SK-N-SH treated with all-trans-retinoic acid at 6 μM for 48 hours (cell line): ENCODE data around the gene NPEPL1.

Source experiments
- ATAC-seq: fragments of 200-7000 bp; cut with Tn5 transposase; 3 replicates; pipeline ENCODE4 v1.9.1; 2020; ENCODE audit warnings: mild to moderate bottlenecking, moderate library complexity
- ARNTL ChIP-seq: fragments of 450-650 bp; formaldehyde crosslinking; IDR thresholded peaks from 2 replicates; pipeline ENCODE4 v1.5.0; 2020; ENCODE audit warnings: low read depth, mild to moderate bottlenecking, moderate library complexity, borderline replicate concordance
- CSDC2 ChIP-seq: fragments of 250-450 bp; sonication (Bioruptor Pico); IDR thresholded peaks from 2 replicates; pipeline ENCODE4 v1.5.0; 2020; ENCODE audit warnings: mild to moderate bottlenecking, moderate library complexity
- ESRRG ChIP-seq: fragments of 250-450 bp; sonication (Bioruptor Pico); IDR thresholded peaks from 2 replicates; pipeline ENCODE4 v1.6.1; 2021; ENCODE audit warnings: mild to moderate bottlenecking
- GLIS3 ChIP-seq: fragments of 250-450 bp; sonication (Bioruptor Pico); IDR thresholded peaks from 2 replicates; pipeline ENCODE4 v1.5.0; 2020; ENCODE audit warnings: mild to moderate bottlenecking, moderate library complexity
- ISL1 ChIP-seq: fragments of 250-450 bp; sonication (Bioruptor Pico); IDR thresholded peaks from 2 replicates; pipeline ENCODE4 v2.1.2; 2022; ENCODE audit warnings: mild to moderate bottlenecking, moderate library complexity
- OSR1 ChIP-seq: fragments of 250-450 bp; sonication (Bioruptor Pico); IDR thresholded peaks from 2 replicates; pipeline ENCODE4 v1.8.0; 2022; ENCODE audit warnings: moderate library complexity, mild to moderate bottlenecking, inconsistent platforms
- PPARA ChIP-seq: fragments of 250-450 bp; sonication (Bioruptor Pico); IDR thresholded peaks from 2 replicates; pipeline ENCODE4 v1.5.0; 2020; ENCODE audit warnings: mild to moderate bottlenecking, borderline replicate concordance
- RARB ChIP-seq: fragments of 250-450 bp; sonication (Bioruptor Pico); IDR thresholded peaks from 2 replicates; pipeline ENCODE4 v1.8.0; 2021; ENCODE audit warnings: mild to moderate bottlenecking, moderate library complexity
- SNAI2 ChIP-seq: fragments of 250-450 bp; sonication (Bioruptor Pico); IDR thresholded peaks from 2 replicates; pipeline ENCODE4 v1.5.0; 2020; ENCODE audit warnings: mild to moderate bottlenecking, moderate library complexity
- TCF4 ChIP-seq: fragments of 250-450 bp; sonication (Bioruptor Pico); IDR thresholded peaks from 2 replicates; pipeline ENCODE4 v1.8.0; 2021; ENCODE audit warnings: mild to moderate bottlenecking, moderate library complexity, borderline replicate concordance
- TOX ChIP-seq: fragments of 250-450 bp; sonication (Bioruptor Pico); IDR thresholded peaks from 2 replicates; pipeline ENCODE4 v1.8.0; 2021; ENCODE audit warnings: mild to moderate bottlenecking, moderate library complexity, borderline replicate concordance
- ZC3H10 ChIP-seq: fragments of 250-450 bp; sonication (Bioruptor Pico); IDR thresholded peaks from 2 replicates; pipeline ENCODE4 v1.5.1; 2021; ENCODE audit warnings: mild to moderate bottlenecking, moderate library complexity
- ZFP3 ChIP-seq: fragments of 250-450 bp; sonication (Bioruptor Pico); IDR thresholded peaks from 2 replicates; pipeline ENCODE4 v1.5.0; 2020; ENCODE audit warnings: mild to moderate bottlenecking, moderate library complexity
- ZFP30 ChIP-seq: fragments of 450-650 bp; formaldehyde crosslinking; IDR thresholded peaks from 2 replicates; pipeline ENCODE4 v1.5.0; 2022; ENCODE audit warnings: mild to moderate bottlenecking, moderate library complexity
- ZNF565 ChIP-seq: fragments of 450-650 bp; formaldehyde crosslinking; conservative IDR thresholded peaks from 2 replicates; pipeline ENCODE4 v1.5.0; 2020; ENCODE audit warnings: low read depth, mild to moderate bottlenecking, moderate library complexity
- ZNF70 ChIP-seq: fragments of 450-650 bp; formaldehyde crosslinking; IDR thresholded peaks from 2 replicates; pipeline ENCODE4 v1.5.0; 2020; ENCODE audit warnings: mild to moderate bottlenecking, moderate library complexity
- ZNF8 ChIP-seq: fragments of 450-650 bp; formaldehyde crosslinking; IDR thresholded peaks from 2 replicates; pipeline ENCODE4 v1.5.0; 2020; ENCODE audit warnings: mild to moderate bottlenecking, moderate library complexity
- TF ChIP-seq, protein P1 (sequence below): fragments of 250-450 bp; sonication (Bioruptor Pico); IDR thresholded peaks from 2 replicates; pipeline ENCODE4 v1.8.0; 2021; ENCODE audit warnings: low read depth, mild to moderate bottlenecking, moderate library complexity, borderline replicate concordance
- TF ChIP-seq, protein P2 (sequence below): fragments of 250-450 bp; sonication (Bioruptor Pico); IDR thresholded peaks from 2 replicates; pipeline ENCODE4 v1.8.0; 2020; ENCODE audit warnings: mild to moderate bottlenecking, moderate library complexity, borderline replicate concordance
- TF ChIP-seq, protein P3 (sequence below): fragments of 250-450 bp; sonication (Bioruptor Pico); IDR thresholded peaks from 2 replicates; pipeline ENCODE4 v1.5.0; 2020; ENCODE audit warnings: mild to moderate bottlenecking, moderate library complexity
- TF ChIP-seq, protein P4 (sequence below): fragments of 250-450 bp; sonication (Bioruptor Pico); IDR thresholded peaks from 2 replicates; pipeline ENCODE4 v1.5.1; 2021; ENCODE audit warnings: mild to moderate bottlenecking, moderate library complexity

NPEPL1 gene

DNA sequence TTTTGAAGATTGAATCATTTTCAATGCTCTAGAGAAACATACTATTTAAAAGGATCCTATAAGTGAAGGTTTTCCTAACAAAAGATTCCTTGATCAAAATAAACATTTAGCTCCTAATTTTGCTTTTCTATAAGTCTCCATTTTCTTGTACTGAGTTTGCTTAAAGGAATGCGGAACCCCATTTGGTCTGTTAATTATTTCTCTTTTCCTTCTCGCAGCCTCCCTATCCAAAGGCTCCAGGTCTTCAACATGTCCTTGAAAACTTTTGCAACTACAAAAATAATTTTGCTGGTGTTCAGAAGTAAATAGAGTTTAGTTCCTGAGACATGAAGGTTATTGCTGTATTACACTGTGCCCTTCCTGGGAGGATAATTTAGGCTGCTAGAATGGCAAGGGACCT, 8.3 kb upstream of the NPEPL1 start (continued):
- TF ChIP-seq, protein P1, sequence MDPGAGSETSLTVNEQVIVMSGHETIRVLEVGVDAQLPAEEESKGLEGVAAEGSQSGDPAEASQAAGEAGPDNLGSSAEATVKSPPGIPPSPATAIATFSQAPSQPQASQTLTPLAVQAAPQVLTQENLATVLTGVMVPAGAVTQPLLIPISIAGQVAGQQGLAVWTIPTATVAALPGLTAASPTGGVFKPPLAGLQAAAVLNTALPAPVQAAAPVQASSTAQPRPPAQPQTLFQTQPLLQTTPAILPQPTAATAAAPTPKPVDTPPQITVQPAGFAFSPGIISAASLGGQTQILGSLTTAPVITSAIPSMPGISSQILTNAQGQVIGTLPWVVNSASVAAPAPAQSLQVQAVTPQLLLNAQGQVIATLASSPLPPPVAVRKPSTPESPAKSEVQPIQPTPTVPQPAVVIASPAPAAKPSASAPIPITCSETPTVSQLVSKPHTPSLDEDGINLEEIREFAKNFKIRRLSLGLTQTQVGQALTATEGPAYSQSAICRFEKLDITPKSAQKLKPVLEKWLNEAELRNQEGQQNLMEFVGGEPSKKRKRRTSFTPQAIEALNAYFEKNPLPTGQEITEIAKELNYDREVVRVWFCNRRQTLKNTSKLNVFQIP (CRISPR knock-in tag): no peak

DNA sequence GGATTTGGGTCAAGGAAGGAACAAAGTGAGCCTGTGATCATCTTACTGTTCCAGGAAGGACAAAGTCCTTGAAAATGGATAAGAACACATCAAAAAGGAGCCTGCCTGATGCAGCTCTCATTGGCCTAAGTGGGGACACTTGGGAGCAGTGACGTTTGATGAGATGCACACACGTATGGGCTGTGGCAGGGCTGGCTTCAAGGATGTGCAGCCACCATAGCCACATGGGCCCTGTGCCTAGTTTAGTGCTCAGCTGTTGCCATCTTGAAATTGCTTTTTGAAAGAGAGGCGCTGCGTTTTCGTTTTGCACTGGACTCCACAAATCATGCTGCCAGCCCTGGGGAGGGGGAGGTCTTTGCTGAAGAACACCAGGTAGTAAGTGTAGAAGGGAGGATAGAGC, 6.6 kb upstream of the NPEPL1 start:
- TF ChIP-seq, protein P2, sequence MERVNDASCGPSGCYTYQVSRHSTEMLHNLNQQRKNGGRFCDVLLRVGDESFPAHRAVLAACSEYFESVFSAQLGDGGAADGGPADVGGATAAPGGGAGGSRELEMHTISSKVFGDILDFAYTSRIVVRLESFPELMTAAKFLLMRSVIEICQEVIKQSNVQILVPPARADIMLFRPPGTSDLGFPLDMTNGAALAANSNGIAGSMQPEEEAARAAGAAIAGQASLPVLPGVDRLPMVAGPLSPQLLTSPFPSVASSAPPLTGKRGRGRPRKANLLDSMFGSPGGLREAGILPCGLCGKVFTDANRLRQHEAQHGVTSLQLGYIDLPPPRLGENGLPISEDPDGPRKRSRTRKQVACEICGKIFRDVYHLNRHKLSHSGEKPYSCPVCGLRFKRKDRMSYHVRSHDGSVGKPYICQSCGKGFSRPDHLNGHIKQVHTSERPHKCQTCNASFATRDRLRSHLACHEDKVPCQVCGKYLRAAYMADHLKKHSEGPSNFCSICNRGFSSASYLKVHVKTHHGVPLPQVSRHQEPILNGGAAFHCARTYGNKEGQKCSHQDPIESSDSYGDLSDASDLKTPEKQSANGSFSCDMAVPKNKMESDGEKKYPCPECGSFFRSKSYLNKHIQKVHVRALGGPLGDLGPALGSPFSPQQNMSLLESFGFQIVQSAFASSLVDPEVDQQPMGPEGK: no peak
- TF ChIP-seq TCF4: no peak
- TF ChIP-seq OSR1 (CRISPR knock-in tag): no peak
- no peak for TF ChIP-seq RARB (CRISPR knock-in tag)
- TF ChIP-seq ZNF8 (CRISPR knock-in tag): no peak
- no peak for TF ChIP-seq ZNF565 (CRISPR knock-in tag)
- no peak for TF ChIP-seq ZNF70 (CRISPR knock-in tag)
- TF ChIP-seq GLIS3 (CRISPR knock-in tag): no peak
- TF ChIP-seq, protein P3, sequence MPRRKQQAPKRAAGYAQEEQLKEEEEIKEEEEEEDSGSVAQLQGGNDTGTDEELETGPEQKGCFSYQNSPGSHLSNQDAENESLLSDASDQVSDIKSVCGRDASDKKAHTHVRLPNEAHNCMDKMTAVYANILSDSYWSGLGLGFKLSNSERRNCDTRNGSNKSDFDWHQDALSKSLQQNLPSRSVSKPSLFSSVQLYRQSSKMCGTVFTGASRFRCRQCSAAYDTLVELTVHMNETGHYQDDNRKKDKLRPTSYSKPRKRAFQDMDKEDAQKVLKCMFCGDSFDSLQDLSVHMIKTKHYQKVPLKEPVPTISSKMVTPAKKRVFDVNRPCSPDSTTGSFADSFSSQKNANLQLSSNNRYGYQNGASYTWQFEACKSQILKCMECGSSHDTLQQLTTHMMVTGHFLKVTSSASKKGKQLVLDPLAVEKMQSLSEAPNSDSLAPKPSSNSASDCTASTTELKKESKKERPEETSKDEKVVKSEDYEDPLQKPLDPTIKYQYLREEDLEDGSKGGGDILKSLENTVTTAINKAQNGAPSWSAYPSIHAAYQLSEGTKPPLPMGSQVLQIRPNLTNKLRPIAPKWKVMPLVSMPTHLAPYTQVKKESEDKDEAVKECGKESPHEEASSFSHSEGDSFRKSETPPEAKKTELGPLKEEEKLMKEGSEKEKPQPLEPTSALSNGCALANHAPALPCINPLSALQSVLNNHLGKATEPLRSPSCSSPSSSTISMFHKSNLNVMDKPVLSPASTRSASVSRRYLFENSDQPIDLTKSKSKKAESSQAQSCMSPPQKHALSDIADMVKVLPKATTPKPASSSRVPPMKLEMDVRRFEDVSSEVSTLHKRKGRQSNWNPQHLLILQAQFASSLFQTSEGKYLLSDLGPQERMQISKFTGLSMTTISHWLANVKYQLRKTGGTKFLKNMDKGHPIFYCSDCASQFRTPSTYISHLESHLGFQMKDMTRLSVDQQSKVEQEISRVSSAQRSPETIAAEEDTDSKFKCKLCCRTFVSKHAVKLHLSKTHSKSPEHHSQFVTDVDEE (CRISPR knock-in tag): no peak
- no peak for TF ChIP-seq ARNTL (CRISPR knock-in tag)
- no peak for ATAC-seq

DNA sequence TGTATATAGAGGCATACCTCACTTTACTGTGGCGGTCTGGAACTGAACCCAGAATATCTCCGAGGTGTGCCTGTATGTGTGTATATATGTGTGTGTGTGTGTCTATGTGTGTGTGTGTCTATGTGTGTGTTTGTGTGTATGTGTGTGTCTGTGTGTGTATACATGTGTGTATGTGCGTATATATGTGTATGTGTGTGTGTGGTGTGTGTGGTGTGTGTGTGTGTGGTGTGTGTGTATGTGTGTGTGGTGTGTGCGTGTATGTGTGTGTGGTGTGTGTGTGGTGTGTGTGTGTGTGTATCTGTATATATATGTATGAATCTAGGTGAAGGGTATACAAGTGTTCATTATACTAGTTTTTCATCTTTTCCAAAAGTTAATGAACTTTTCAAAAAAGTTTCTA, 4.2 kb upstream of the NPEPL1 start:
- ATAC-seq: no peak
- TF ChIP-seq ZFP3 (CRISPR knock-in tag) (no peak), ZFP30 (no peak)

DNA sequence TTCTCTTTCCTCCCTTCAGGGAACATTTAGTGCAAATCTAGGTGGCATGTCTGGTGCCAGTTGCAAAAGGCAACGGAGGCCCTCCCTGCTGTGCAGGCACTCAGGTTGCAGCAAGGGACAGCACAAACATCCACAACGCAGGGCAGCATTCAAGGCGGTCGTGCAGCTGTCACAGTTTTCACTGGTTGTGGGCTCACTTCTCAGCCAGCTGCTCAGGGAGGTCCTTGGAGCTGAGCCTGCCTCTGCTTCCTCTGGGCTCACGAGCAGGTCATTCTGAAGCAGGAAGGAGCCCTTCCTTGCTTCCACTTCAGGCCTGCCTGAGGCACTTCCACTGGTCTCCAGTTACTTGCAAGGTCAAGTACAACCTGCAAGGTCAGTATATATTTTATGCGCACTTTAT, 3.8 kb upstream of the NPEPL1 start:
- no peak; the same call in 2 of the 3 replicates for ATAC-seq
- no peak for TF ChIP-seq GLIS3 (CRISPR knock-in tag)
- no peak for TF ChIP-seq ESRRG (CRISPR knock-in tag)
- no peak for TF ChIP-seq RARB (CRISPR knock-in tag)
- no peak for TF ChIP-seq SNAI2 (CRISPR knock-in tag)
- no peak for TF ChIP-seq ZFP3 (CRISPR knock-in tag)
- TF ChIP-seq, protein P2: no peak
- TF ChIP-seq ZNF565 (CRISPR knock-in tag): no peak
- TF ChIP-seq, protein P3 (CRISPR knock-in tag): no peak
- no peak for TF ChIP-seq TCF4
- TF ChIP-seq, protein P4, sequence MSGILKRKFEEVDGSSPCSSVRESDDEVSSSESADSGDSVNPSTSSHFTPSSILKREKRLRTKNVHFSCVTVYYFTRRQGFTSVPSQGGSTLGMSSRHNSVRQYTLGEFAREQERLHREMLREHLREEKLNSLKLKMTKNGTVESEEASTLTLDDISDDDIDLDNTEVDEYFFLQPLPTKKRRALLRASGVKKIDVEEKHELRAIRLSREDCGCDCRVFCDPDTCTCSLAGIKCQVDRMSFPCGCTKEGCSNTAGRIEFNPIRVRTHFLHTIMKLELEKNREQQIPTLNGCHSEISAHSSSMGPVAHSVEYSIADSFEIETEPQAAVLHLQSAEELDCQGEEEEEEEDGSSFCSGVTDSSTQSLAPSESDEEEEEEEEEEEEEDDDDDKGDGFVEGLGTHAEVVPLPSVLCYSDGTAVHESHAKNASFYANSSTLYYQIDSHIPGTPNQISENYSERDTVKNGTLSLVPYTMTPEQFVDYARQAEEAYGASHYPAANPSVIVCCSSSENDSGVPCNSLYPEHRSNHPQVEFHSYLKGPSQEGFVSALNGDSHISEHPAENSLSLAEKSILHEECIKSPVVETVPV (CRISPR knock-in tag): no peak
- no peak for TF ChIP-seq ZC3H10
- no peak for TF ChIP-seq ZNF8 (CRISPR knock-in tag)
- TF ChIP-seq, protein P1 (CRISPR knock-in tag): no peak
- TF ChIP-seq ISL1 (CRISPR knock-in tag): no peak
- no peak for TF ChIP-seq CSDC2
- no peak for TF ChIP-seq OSR1 (CRISPR knock-in tag)
- no peak for TF ChIP-seq TOX (CRISPR knock-in tag)
- no peak for TF ChIP-seq PPARA (CRISPR knock-in tag)
